Putamen (tissue), 1 donor: Measurements from ENCODE around the gene IQSEC3.
A peak's percentile ranks its signal among the peaks of the same experiment; 100 is the strongest.
"Not testable (repeated sequence)": the region's sequence is repeated elsewhere in the genome, so short reads cannot be mapped to it uniquely, and the experiment has no call there.

Experiments
- DNase-seq: peaks from one replicate; pipeline ENCODE4 v3.0.0-alpha.2; 2016; ENCODE audit warnings: low spot score

The IQSEC3 gene

DNA sequence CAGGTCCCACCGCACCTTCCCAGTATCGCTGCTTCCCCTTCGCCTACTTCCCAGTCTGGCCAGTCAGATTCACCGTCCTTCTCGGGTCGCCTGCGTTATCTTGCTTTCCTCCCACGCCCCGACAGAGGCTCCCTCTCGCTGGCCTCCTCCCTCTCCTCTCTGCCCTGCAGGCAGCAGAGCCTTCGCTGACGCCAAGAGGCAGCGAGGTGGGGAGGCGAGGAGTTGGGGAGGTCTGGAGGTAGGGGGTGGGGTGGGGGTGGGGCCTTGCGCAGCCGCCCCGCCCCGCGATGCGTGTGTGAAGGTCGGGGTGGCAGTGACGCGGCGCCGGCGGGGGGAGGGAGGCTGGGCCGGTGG lies at the start of gene IQSEC3:
Gene IQSEC3, plus strand, starts transcription at position 340 of the 354 bp plus-strand sequence. CDS start 116 bp downstream, outside the sequence.
- DNase-seq = not testable (repeated sequence)

DNA sequence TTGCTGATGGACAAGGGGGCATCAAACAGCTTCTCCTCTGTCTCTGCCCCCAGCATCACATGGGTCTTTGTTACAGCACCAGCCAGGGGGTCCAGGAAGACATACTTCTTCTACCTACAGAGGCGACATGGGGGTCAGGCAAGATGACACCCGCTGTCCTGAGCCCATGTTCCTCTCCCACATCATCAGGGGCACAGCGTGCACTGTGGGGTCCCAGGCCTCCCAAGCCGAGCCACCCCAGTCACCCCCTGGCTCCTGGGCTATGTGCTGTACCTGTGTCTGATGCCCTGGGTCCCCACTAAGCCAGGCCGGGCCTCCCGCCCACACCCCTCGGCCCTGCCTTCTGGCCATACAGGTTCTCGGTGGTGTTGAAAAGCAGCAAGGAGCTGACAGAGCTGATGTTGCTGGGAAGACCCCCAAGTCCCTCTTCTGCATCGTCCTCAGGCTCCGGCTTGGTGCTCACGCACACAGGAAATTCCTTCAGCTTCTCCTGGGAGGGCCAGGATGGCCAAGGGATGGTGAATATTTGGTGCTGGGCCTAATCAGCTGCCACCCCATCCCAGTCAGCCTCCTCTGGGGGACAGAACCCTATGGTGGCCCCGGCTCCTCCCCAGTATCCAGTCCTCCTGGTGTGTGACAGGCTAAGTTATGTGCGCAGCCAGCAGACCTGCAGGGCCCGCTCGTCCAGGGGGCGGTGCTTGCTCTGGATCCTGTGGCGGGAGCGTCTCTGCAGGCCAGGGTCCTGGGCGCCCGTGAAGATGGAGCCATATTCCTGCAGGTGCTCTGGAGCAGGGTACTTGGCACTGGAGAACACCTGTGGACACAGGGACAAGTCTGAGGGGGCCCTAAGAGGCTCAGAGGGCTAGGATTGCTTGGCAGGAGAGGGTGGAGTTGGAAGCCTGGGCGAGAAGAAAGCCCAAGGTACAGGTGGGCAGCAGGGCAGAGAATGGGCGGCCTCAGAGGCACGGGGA lies 48.9 kb upstream of the IQSEC3 start:
- not testable (repeated sequence) for DNase-seq

DNA sequence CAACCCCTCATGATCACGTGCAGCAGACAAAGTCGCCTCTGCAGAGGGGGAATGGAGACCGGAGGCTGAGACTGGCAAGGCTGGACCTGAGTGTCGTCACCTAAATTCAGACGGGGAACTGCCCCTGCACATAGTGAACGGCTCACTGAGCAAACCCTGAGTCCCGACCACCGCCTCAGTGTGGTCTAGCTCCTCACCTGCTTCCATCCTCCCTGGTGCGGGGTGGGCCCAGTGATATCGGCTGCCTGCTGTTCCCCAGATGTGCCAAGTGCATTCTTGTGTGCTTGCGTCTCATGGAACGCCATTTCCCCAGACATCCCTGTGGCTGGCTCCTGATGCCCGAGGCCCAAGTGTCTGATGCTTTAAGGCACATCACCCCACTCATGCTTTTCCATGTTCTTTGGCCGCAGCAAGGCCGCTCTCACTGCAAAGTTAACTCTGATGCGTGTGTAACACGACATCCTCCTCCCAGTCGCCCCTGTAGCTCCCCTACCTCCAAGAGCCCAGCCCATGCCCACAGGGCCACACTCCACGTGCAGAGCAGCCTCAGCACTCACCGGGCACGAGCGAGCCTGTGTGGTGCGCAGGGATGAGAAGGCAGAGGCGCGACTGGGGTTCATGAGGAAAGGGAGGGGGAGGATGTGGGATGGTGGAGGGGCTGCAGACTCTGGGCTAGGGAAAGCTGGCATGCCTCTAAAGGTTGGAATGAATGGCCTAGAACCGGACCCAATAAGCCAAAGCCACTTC lies 47.6 kb upstream of the IQSEC3 start:
- DNase-seq = not testable (repeated sequence)

- not testable (repeated sequence) for DNase-seq
Observed at GRCh38 chr12:19906-20305, 46.7 kb upstream of the IQSEC3 start.

DNA sequence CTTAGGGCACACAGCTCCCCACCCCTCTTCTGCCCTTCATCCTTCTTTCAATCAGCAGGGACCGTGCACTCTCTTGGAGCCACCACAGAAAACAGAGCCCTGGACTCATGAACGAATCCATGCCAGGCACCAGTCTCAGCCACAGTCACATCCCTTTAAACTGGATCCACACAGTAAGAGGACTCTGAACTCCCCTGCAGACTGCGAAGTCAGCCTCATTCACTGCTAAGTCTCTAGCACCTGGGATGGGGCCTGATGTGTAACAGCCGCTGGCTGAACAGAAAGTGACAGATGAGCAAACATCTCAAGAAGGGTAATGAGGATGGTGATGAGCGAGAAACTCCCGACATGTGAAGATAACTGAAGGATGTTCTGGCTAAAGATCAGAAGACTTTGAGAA lies 45.8 kb upstream of the IQSEC3 start:
- no peak for DNase-seq

DNA sequence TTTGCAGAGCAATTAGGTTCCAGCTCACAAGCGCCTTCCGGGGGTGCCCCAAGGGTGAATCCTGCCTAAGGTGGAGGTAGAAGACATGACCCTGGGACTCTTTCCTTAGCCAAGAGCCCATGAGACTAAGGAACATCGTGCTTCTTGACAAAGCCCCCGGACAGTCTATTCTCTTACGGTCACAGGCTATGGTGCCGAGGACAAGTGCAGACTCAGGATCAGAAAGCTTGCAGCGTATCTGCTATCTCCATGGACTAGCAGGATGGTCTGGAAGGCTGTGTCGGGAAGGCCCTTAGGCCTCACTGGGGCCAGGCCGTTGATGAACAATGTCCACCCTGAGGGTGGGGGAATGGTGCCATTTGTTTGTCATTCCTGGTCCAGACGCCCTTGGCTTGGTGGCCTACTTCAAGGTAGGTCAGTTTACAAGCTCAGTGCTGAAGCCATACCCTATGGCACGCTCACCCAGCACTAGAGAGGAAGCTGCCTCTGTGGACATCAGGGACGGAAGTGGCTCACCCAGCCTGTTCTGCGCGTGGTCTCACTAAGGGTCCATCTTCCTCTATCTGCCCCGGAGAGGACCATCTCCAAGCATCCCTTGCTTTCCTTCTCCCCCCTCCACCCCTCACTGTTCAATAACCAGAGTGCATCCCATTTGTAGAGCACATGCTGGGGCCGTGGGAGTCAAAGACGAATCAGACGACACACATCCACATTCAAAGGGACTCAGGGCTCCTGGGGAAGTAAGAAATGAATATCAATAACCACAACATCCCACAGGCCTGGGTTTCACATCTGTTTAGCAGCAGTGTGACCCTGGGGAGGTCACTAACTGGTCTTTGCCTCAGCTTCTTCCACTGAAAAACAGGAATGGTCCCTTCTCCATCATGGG lies 45.0 kb upstream of the IQSEC3 start:
- DNase-seq = no peak

DNA sequence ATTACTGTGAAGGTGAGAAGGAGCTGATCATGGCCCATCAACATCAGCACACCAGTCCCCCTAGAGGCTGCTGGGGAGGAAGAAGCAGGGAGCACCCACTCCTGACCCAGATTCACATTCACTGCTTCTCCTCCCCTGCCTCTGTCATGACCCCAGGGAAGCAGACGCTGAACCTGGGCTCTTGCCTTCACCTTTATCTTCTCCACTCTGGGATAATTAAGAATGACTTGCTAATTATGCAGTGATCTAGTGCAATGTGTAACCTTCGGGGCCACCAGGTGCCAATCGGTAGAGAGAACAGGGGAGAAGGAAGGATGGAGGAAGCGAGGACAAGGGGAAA lies 44.4 kb upstream of the IQSEC3 start:
- peak; percentile 53 for DNase-seq

GRCh38 chr12:22530-23201 lies 43.9 kb upstream of the IQSEC3 start:
- DNase-seq = no peak

DNA sequence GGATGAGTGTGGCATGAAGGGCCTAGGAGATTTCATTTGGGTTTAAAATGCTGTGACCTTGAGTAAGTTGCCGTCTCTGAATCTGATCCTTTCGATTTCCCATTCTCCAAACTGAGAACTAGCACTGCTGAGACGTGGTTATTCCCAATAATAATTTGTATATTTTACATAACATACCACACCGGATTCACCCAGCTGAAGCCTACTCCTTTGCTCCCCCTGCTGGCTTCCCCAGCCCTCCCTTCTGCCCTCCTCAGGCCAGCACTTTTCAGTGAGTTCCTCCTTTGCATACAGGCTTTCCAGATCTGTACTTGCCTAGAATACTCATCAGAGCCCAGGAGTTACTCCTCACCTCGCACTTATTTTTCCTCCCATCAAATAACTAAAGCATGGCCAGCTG lies 38.7 kb upstream of the IQSEC3 start:
- not testable (repeated sequence) for DNase-seq

DNA sequence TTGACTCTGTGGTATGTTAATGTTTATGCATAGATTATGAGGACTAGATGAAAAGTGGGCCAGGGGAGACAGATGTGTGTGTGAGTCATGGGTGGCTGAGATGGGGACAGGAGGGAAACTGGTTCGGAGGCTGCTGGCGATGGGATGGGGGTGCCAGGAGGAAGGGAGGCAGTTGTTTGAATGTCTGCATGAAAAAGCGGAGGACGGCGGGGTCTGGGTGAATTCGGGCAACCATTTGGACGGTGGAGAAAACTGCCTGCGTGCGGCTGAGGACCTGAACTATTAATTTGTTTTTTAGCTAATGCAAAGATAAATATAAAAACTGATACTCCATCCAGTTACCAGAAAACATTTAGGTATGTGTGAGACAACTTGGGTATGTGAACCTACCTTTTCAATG lies 27.8 kb upstream of the IQSEC3 start:
- DNase-seq = not testable (repeated sequence)

- not testable (repeated sequence) for DNase-seq
Observed at GRCh38 chr12:39555-40265, 26.9 kb upstream of the IQSEC3 start.

GRCh38 chr12:44352-44751 lies 22.2 kb upstream of the IQSEC3 start:
- DNase-seq = not testable (repeated sequence)

DNA sequence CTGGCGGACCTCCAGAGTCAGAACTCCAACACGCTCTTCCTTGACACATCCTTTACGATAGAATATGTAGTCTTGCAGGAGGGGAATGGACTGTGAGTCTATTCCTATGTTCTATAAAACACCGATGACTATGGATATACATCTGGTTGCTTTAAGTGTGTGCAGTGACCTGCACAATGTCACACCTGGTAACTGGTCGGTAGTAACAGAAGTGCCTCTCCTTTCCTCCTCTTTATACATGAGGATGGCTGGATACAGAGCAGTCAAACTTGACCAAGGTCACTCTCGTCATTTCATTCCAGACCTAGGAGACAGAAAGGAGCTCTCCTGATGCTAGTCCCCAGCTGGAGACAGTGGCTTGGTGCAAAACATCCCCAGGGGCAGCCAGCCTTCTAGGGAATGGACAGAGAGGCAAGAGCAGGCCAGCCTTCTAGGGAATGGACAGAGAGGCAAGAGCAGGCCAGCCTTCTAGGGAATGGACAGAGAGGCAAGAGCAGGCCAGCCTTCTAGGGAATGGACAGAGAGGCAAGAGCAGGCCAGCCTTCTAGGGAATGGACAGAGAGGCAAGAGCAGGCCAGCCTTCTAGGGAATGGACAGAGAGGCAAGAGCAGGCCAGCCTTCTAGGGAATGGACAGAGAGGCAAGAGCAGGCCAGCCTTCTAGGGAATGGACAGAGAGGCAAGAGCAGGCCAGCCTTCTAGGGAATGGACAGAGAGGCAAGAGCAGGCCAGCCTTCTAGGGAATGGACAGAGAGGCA lies 21.2 kb upstream of the IQSEC3 start:
- not testable (repeated sequence) for DNase-seq

GRCh38 chr12:45991-46358 lies 20.6 kb upstream of the IQSEC3 start:
- DNase-seq = not testable (repeated sequence)

DNA sequence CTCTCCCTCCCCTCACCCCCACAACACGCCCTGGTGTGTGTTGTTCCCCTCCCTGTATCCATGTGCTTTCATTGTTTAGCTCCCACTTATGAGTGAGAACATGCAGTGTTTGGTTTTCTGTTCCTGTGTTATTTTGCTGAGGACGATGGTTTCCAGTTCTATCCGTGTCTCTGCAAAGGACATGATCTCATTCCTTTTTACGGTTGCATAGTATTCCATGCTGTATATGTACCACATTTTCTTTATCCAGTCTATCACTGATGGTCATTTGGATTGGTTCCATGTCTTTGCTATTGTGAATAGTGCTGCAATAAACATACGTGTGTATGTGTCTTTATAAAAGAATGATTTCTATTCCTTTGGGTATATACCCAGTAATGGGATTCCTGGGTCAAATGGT lies 20.0 kb upstream of the IQSEC3 start:
- not testable (repeated sequence) for DNase-seq

- DNase-seq = not testable (repeated sequence)
Observed at GRCh38 chr12:47699-48226, 18.8 kb upstream of the IQSEC3 start.

GRCh38 chr12:49149-49548 lies 17.4 kb upstream of the IQSEC3 start:
- not testable (repeated sequence) for DNase-seq

- DNase-seq = not testable (repeated sequence)
Observed at GRCh38 chr12:51087-51486, 15.5 kb upstream of the IQSEC3 start.

DNA sequence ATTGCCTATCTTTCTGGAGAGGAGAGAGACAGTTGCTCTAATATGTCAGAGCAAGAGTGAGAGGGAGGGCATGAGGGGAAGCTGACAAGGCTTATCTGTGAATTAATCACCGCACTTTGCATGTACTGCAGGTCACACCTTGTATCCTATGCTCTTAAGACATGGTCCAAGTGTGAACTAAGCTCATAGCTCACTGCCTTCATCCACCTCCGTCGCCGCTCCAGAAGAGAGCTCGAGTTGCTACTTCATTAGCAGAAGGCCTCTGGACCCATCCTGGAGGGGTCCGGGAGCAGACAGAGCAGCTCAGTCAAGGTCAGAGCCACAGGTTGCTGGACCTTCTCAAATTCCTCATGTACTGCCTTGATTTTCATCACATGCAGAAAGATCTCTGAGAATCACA lies 14.6 kb upstream of the IQSEC3 start:
- DNase-seq = not testable (repeated sequence)
